DND-41 (cell line): ENCODE measurements around the gene CFAP77.

Source experiments
- ATAC-seq: fragments of 200-7000 bp; cut with Tn5 transposase; 3 replicates; pipeline ENCODE4 v1.9.1; 2021; ENCODE audit warnings: low read depth; ENCODE audit not compliant: insufficient read depth
- DNase-seq: peaks from one replicate; pipeline ENCODE4 v3.0.0-alpha.2; 2020
- H2AFZ ChIP-seq: 2 replicates; pipeline ENCODE4 v1.6.0; 2012; ENCODE audit warnings: low read depth, low read length
- H3K27ac ChIP-seq: 2 replicates; pipeline ENCODE4 v1.5.1; 2012; ENCODE audit warnings: low read length, inconsistent platforms
- H3K27me3 ChIP-seq: fragments of 200-600 bp; sonication (generic); 2 replicates; pipeline ENCODE4 v1.6.0; 2012; ENCODE audit warnings: low read length, mild to moderate bottlenecking, inconsistent platforms; ENCODE audit not compliant: insufficient read depth, poor library complexity
- H3K36me3 ChIP-seq: 2 replicates; pipeline ENCODE4 v1.5.1; 2012; ENCODE audit warnings: low read length, inconsistent platforms; ENCODE audit not compliant: insufficient read depth
- H3K4me1 ChIP-seq: 2 replicates; pipeline ENCODE4 v1.5.1; 2012; ENCODE audit warnings: mild to moderate bottlenecking, low read length; ENCODE audit not compliant: insufficient read depth
- H3K4me2 ChIP-seq: 2 replicates; pipeline ENCODE4 v1.6.0; 2012; ENCODE audit warnings: mild to moderate bottlenecking, moderate library complexity, low read length, inconsistent platforms; ENCODE audit not compliant: insufficient read depth
- H3K4me3 ChIP-seq, 2 experiments: fragments of 200-600 bp in 1 of 2; shearing (Covaris generic) in 1 of 2; 2 replicates each; pipeline ENCODE4 v1.5.1; 2012 to 2016; ENCODE audit warnings: inconsistent platforms in 2 of 2, low read length in 2 of 2, mild to moderate bottlenecking in 2 of 2, low read depth in 1 of 2, moderate library complexity in 1 of 2
- H3K79me2 ChIP-seq: 2 replicates; pipeline ENCODE4 v1.6.0; 2012; ENCODE audit warnings: low read length, inconsistent platforms; ENCODE audit not compliant: insufficient read depth
- H3K9ac ChIP-seq: 2 replicates; pipeline ENCODE4 v1.6.0; 2012; ENCODE audit warnings: low read depth, mild to moderate bottlenecking, inconsistent platforms, low read length, moderate library complexity
- H3K9me3 ChIP-seq: 2 replicates; pipeline ENCODE4 v1.5.1; 2012; ENCODE audit warnings: low read length, moderate library complexity, mild to moderate bottlenecking, inconsistent platforms; ENCODE audit not compliant: insufficient read depth, severe bottlenecking
- H4K20me1 ChIP-seq: 2 replicates; pipeline ENCODE4 v1.6.0; 2012; ENCODE audit warnings: low read length; ENCODE audit not compliant: insufficient read depth
- EZH2 ChIP-seq: IDR thresholded peaks from 3 replicates; pipeline ENCODE4 v1.6.1; 2012; ENCODE audit warnings: borderline replicate concordance, low read depth, mild to moderate bottlenecking, moderate library complexity, low read length, inconsistent platforms; ENCODE audit not compliant: severe bottlenecking
- TF ChIP-seq, protein P1 (sequence below): IDR thresholded peaks from 2 replicates; pipeline ENCODE4 v1.5.1; 2012; ENCODE audit warnings: borderline replicate concordance, low read length, moderate library complexity, mild to moderate bottlenecking; ENCODE audit not compliant: poor library complexity, severe bottlenecking; ENCODE audit errors: extremely low read depth

CFAP77 gene

DNA sequence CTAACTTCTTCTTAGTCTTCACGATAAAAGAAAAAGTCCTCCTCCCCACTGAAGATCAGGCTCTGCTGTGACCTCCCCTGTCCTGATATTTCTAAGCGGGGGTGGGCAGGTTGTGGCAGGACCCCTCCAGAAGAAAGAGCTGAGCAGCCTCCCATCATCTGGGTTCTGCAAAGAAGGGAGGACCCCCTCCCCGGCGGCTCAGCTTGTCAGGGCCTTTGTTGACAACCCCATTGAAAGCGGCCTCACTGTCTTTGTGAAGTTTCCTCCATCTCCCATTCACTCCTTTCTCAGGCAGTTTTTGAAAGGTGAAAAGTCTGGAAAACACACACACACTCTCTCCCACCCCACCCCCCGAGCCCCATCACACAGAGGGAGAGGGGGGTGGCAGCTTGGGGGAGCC lies 146.2 kb downstream of the CFAP77 start:
- ATAC-seq (no peak), DNase-seq (no peak)
- H3K27me3 ChIP-seq: no peaks in the 10 kb centered on the region
- no peaks in the 10 kb centered on the region for H3K36me3 ChIP-seq
- no peaks in the 10 kb centered on the region for H4K20me1 ChIP-seq
- no peaks in the 10 kb centered on the region for H3K4me1 ChIP-seq
- H3K9me3 ChIP-seq: no peaks in the 10 kb centered on the region
- no peak overlapping the region for H2AFZ ChIP-seq
- H3K4me2 ChIP-seq: no peak overlapping the region
- H3K79me2 ChIP-seq: no peaks in the 10 kb centered on the region
- TF ChIP-seq, protein P1, sequence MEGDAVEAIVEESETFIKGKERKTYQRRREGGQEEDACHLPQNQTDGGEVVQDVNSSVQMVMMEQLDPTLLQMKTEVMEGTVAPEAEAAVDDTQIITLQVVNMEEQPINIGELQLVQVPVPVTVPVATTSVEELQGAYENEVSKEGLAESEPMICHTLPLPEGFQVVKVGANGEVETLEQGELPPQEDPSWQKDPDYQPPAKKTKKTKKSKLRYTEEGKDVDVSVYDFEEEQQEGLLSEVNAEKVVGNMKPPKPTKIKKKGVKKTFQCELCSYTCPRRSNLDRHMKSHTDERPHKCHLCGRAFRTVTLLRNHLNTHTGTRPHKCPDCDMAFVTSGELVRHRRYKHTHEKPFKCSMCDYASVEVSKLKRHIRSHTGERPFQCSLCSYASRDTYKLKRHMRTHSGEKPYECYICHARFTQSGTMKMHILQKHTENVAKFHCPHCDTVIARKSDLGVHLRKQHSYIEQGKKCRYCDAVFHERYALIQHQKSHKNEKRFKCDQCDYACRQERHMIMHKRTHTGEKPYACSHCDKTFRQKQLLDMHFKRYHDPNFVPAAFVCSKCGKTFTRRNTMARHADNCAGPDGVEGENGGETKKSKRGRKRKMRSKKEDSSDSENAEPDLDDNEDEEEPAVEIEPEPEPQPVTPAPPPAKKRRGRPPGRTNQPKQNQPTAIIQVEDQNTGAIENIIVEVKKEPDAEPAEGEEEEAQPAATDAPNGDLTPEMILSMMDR: no peak
- no peak for TF ChIP-seq EZH2
- no peak overlapping the region for H3K4me3 ChIP-seq
- no peak overlapping the region for H3K9ac ChIP-seq
- no peak overlapping the region for H3K27ac ChIP-seq

DNA sequence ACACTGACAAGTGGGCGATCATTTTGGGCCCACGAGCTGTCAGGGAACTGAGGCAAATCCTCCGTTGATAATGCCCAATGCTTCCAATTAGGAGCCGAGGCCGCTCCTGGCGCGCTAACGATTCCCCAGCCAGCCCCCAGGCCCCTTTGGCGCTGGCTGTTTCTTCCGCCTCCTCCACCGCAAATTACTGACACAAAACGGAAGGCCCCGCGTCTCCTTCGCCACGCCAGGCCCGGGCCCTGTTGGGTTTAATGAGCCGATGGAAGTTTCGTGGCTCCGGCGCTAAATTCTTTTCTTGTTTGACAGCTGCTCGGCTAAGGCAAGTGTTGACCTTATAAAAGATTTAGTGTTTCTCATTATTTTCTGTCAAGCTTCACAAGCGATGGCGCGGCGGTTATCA lies 146.7 kb downstream of the CFAP77 start:
- no peak overlapping the region for H3K27ac ChIP-seq
- H3K36me3 ChIP-seq: no peaks in the 10 kb centered on the region
- H3K9me3 ChIP-seq: no peaks in the 10 kb centered on the region
- no peaks in the 10 kb centered on the region for H3K27me3 ChIP-seq
- no peaks in the 10 kb centered on the region for H3K79me2 ChIP-seq
- no peak for ATAC-seq
- no peak overlapping the region for H2AFZ ChIP-seq
- no peak overlapping the region for H3K4me3 ChIP-seq
- no peak for TF ChIP-seq EZH2
- TF ChIP-seq, protein P1: no peak
- H3K4me2 ChIP-seq: no peak overlapping the region
- H4K20me1 ChIP-seq: no peaks in the 10 kb centered on the region
- H3K4me1 ChIP-seq: no peaks in the 10 kb centered on the region
- DNase-seq: no peak
- no peak overlapping the region for H3K9ac ChIP-seq

DNA sequence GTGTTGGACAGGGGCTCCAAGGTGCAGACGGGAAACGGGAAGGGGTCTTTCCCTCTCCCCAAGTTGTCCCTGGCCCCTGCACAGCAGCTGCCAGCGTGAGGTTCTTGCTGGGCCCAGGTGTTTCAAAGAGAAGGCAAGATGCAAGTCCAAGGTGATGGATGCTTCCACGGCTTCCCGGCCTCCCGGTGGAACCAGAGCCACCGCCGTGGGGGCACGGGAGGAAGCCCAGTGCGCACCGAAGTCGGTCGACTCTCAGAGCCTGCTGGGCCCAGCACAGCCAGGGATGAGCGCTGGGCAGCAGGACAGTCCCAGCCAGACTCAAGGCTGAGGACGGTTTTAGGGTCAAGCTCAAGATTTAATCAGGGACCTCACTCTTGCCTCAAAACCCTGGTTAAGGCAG lies 147.1 kb downstream of the CFAP77 start:
- Histone ChIP-seq H3K9ac (no peak overlapping the region), H3K36me3 (no peaks in the 10 kb centered on the region), H3K27me3 (no peaks in the 10 kb centered on the region), H3K4me1 (no peaks in the 10 kb centered on the region), H2AFZ (no peak overlapping the region), H3K79me2 (no peaks in the 10 kb centered on the region), H3K4me2 (no peak overlapping the region), H3K9me3 (no peaks in the 10 kb centered on the region), H4K20me1 (no peaks in the 10 kb centered on the region), H3K27ac (no peak overlapping the region), H3K4me3 (no peak overlapping the region)
- DNase-seq (no peak), ATAC-seq (no peak)
- no peak for TF ChIP-seq EZH2
- TF ChIP-seq, protein P1: no peak

DNA sequence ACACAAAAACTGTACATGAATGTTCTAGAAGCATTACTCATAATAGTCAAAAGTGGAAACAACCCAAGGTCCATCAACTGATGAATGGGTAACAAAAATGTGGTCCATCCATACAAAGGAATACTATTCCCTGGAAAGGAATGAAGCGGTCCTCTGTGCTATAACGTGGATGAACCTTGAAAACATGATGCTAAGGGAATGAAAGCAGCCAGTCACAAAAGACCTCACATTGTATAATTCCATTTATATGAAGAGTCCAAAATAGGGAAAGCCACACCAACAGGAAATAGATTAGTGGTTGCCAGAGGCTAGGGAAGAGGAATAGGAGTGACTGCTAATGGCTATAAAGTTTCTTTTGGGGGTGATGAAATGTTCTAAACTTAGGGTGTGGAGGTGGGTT lies 149.7 kb downstream of the CFAP77 start:
- ATAC-seq (no peak), DNase-seq (no peak)
- Histone ChIP-seq H3K79me2 (no peaks in the 10 kb centered on the region), H3K27ac (no peak overlapping the region), H3K4me1 (no peaks in the 10 kb centered on the region), H3K9me3 (no peaks in the 10 kb centered on the region), H3K27me3 (no peaks in the 10 kb centered on the region), H2AFZ (no peak overlapping the region), H3K4me3 (no peak overlapping the region), H4K20me1 (no peaks in the 10 kb centered on the region), H3K36me3 (no peaks in the 10 kb centered on the region), H3K4me2 (no peak overlapping the region), H3K9ac (no peak overlapping the region)
- TF ChIP-seq, protein P1: no peak
- no peak for TF ChIP-seq EZH2
